Activated T-cell treated with anti-CD3 and anti-CD28 coated beads, Interleukin-2, amount 50 U/mL, for 4 hours (primary cell): ENCODE measurements around the gene SLC35E2B. TPM values are rescaled to one million over a fixed set of nuclear protein-coding genes. Genes with fewer than 3 reads are reported as not detected.
"Not testable (repeated sequence)": the region's sequence is repeated elsewhere in the genome, so short reads cannot be mapped to it uniquely, and the experiment has no call there.

ENCODE experiments used
- ATAC-seq, 2 donors: fragments of 200-7000 bp; cut with Tn5 transposase; one replicate each; pipeline ENCODE4 v1.10.0; 2021
- DNase-seq: peaks from one replicate; pipeline ENCODE4 v3.0.0-alpha.2; 2020
- H3K27me3 Mint-ChIP-seq: one replicate; pipeline ENCODE4 v1.8.0; 2021; ENCODE audit warnings: low read depth, mixed read lengths
- H3K36me3 Mint-ChIP-seq: one replicate; pipeline ENCODE4 v1.8.0; 2022; ENCODE audit warnings: mixed read lengths; ENCODE audit not compliant: insufficient read depth
- H3K4me1 Mint-ChIP-seq: one replicate; pipeline ENCODE4 v1.8.0; 2021; ENCODE audit warnings: low read depth, mixed read lengths
- H3K4me3 Mint-ChIP-seq: one replicate; pipeline ENCODE4 v1.8.0; 2021; ENCODE audit warnings: mild to moderate bottlenecking, moderate library complexity, mixed read lengths
- H3K9me3 Mint-ChIP-seq: one replicate; pipeline ENCODE4 v1.8.0; 2021; ENCODE audit warnings: mixed read lengths
- total RNA-seq, 3 donors: library from RNA; stranded (reverse); gene quantifications; one replicate each; pipeline ENCODE4 v1.2.1, GENCODE V29; 2021

Gene SLC35E2B
- total RNA-seq = 10 to 100 TPM; 14.8 to 27.2 (median 20.2) TPM

GRCh38 chr1:1692714-1693647 is at the start of gene SLC35E2B:
SLC35E2B (minus strand) TSS chr1:1692795; CDS start chr1:1676699, 16,096 bp downstream.
- Mint-ChIP-seq H3K4me1 (peaks cover 17% of the 10 kb centered on the region), H3K4me3 (peak within 1 kb of the TSS; percentile 67)
- peak; percentile 97 for DNase-seq
- peak; percentile 78 to 84 for ATAC-seq
- not testable (repeated sequence) for H3K36me3 Mint-ChIP-seq, H3K9me3 Mint-ChIP-seq, H3K27me3 Mint-ChIP-seq

- not testable (repeated sequence) for H3K9me3 Mint-ChIP-seq, H3K4me3 Mint-ChIP-seq, DNase-seq, ATAC-seq, H3K4me1 Mint-ChIP-seq, H3K27me3 Mint-ChIP-seq, H3K36me3 Mint-ChIP-seq
Observed at GRCh38 chr1:1741013-1741412, 48.4 kb upstream of the SLC35E2B start.

- ATAC-seq = peak in 1 of 2 donors; percentile 39
Observed at GRCh38 chr1:1738799-1739337, 46.3 kb upstream of the SLC35E2B start.

GRCh38 chr1:1737675-1738590 is 45.3 kb upstream of the SLC35E2B start:
- H3K9me3 Mint-ChIP-seq, H3K36me3 Mint-ChIP-seq, H3K4me1 Mint-ChIP-seq, DNase-seq, H3K27me3 Mint-ChIP-seq, H3K4me3 Mint-ChIP-seq: not testable (repeated sequence)
- peak in 1 of 2 donors; percentile 40 for ATAC-seq

More at GRCh38 chr1:1738799-1739337, 46.3 kb upstream of the SLC35E2B start:
- not testable (repeated sequence) for DNase-seq, H3K4me1 Mint-ChIP-seq, H3K9me3 Mint-ChIP-seq, H3K27me3 Mint-ChIP-seq, H3K36me3 Mint-ChIP-seq, H3K4me3 Mint-ChIP-seq

GRCh38 chr1:1732381-1732780 is 39.8 kb upstream of the SLC35E2B start:
- no peaks in the 10 kb centered on the region for H3K27me3 Mint-ChIP-seq
- peaks cover 2% of the 10 kb centered on the region for H3K36me3 Mint-ChIP-seq
- H3K9me3 Mint-ChIP-seq = no peaks in the 10 kb centered on the region

GRCh38 chr1:1730870-1731269 is 38.3 kb upstream of the SLC35E2B start:
- ATAC-seq (no peak), DNase-seq (no peak)
- H3K36me3 Mint-ChIP-seq = peaks cover 2% of the 10 kb centered on the region
- no peaks in the 10 kb centered on the region for H3K9me3 Mint-ChIP-seq
- H3K4me3 Mint-ChIP-seq = no peak overlapping the region
- no peaks in the 10 kb centered on the region for H3K27me3 Mint-ChIP-seq
- peaks cover 12% of the 10 kb centered on the region for H3K4me1 Mint-ChIP-seq

More at GRCh38 chr1:1732381-1732780, 39.8 kb upstream of the SLC35E2B start:
- Mint-ChIP-seq H3K4me1 (peaks cover 12% of the 10 kb centered on the region), H3K4me3 (no peak overlapping the region)
- ATAC-seq (no peak), DNase-seq (no peak)

- DNase-seq, ATAC-seq, H3K4me3 Mint-ChIP-seq, H3K27me3 Mint-ChIP-seq, H3K9me3 Mint-ChIP-seq, H3K36me3 Mint-ChIP-seq: not testable (repeated sequence)
- peaks cover 12% of the 10 kb centered on the region for H3K4me1 Mint-ChIP-seq
Observed at GRCh38 chr1:1730230-1730629, 37.6 kb upstream of the SLC35E2B start.

- not testable (repeated sequence) for DNase-seq, H3K9me3 Mint-ChIP-seq, H3K36me3 Mint-ChIP-seq, ATAC-seq, H3K27me3 Mint-ChIP-seq, H3K4me3 Mint-ChIP-seq
- H3K4me1 Mint-ChIP-seq = peaks cover 12% of the 10 kb centered on the region
Observed at GRCh38 chr1:1729116-1729816, 36.7 kb upstream of the SLC35E2B start.

GRCh38 chr1:1728308-1729005 is 35.9 kb upstream of the SLC35E2B start:
- not testable (repeated sequence) for H3K36me3 Mint-ChIP-seq, H3K27me3 Mint-ChIP-seq, H3K4me3 Mint-ChIP-seq, DNase-seq, H3K9me3 Mint-ChIP-seq, ATAC-seq
- peaks cover 12% of the 10 kb centered on the region for H3K4me1 Mint-ChIP-seq

- not testable (repeated sequence) for H3K27me3 Mint-ChIP-seq, ATAC-seq, H3K9me3 Mint-ChIP-seq, H3K4me3 Mint-ChIP-seq, H3K36me3 Mint-ChIP-seq, DNase-seq
- H3K4me1 Mint-ChIP-seq = peaks cover 12% of the 10 kb centered on the region
Observed at GRCh38 chr1:1727131-1727651, 34.6 kb upstream of the SLC35E2B start.

- DNase-seq, H3K9me3 Mint-ChIP-seq, H3K36me3 Mint-ChIP-seq, ATAC-seq, H3K27me3 Mint-ChIP-seq: not testable (repeated sequence)
- H3K4me1 Mint-ChIP-seq = peaks cover 19% of the 10 kb centered on the region
- H3K4me3 Mint-ChIP-seq = peak overlapping the region; percentile 37
Observed at GRCh38 chr1:1726088-1726487, 33.5 kb upstream of the SLC35E2B start.

- H3K4me3 Mint-ChIP-seq = peak within 1 kb of the TSS; percentile 88
- not testable (repeated sequence) for H3K36me3 Mint-ChIP-seq, H3K27me3 Mint-ChIP-seq, H3K9me3 Mint-ChIP-seq
- peak; percentile 96 for DNase-seq
- H3K4me1 Mint-ChIP-seq = peaks cover 17% of the 10 kb centered on the region
- peak; percentile 98 to 99 for ATAC-seq
Observed at GRCh38 chr1:1724035-1724864, 31.7 kb upstream of the SLC35E2B start, which contains the start of gene CDK11A. CDK11A (minus strand) TSS chr1:1724357; CDS start chr1:1722818, 1,539 bp downstream.
